ENCODE measurements around the gene SAMSN1. TPM values are rescaled to one million over a fixed set of nuclear protein-coding genes. Genes with fewer than 3 reads are reported as not detected.
A peak's percentile ranks its signal among the peaks of the same experiment; 100 is the strongest.

SAMSN1 gene
- total and polyA plus RNA-seq, 9 of the 15 experiments (the other 6 are each of a cell fraction or from before 2014, with no cell fraction given): 101 to 223 (median 159) TPM

- TF ChIP-seq MTA1 (IDR thresholded peaks at IDR 0.05; ENCODE audit: borderline replicate concordance): peak; percentile 80
- TF ChIP-seq ZNF124 (CRISPR knock-in tag; IDR thresholded peaks at IDR 0.05): no peak
- no peak for TF ChIP-seq ZNF24 (IDR thresholded peaks at IDR 0.05)
- no peak for TF ChIP-seq ZNF57 (CRISPR knock-in tag; IDR thresholded peaks at IDR 0.05)
- TF ChIP-seq, protein P1, sequence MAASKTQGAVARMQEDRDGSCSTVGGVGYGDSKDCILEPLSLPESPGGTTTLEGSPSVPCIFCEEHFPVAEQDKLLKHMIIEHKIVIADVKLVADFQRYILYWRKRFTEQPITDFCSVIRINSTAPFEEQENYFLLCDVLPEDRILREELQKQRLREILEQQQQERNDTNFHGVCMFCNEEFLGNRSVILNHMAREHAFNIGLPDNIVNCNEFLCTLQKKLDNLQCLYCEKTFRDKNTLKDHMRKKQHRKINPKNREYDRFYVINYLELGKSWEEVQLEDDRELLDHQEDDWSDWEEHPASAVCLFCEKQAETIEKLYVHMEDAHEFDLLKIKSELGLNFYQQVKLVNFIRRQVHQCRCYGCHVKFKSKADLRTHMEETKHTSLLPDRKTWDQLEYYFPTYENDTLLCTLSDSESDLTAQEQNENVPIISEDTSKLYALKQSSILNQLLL (CRISPR knock-in tag; IDR thresholded peaks at IDR 0.05; ENCODE audit: borderline replicate concordance): no peak
- no peak for TF ChIP-seq SLC30A9 (CRISPR knock-in tag; IDR thresholded peaks at IDR 0.05)
- no peak for TF ChIP-seq ATF6 (CRISPR knock-in tag; IDR thresholded peaks at IDR 0.05)
- no peak for TF ChIP-seq ILK (tag; IDR thresholded peaks at IDR 0.05; ENCODE audit: borderline replicate concordance, low read depth)
- peak in 1 of 2 experiments; percentile 36; a peak in 1 of 4 replicates for TF ChIP-seq ETV6 (IDR thresholded peaks at IDR 0.05; ENCODE audit: borderline replicate concordance in 1 of 2, low read depth in 2 of 2, low read length in 1 of 2)
- no peak for TF ChIP-seq ETV6 (CRISPR knock-in tag; IDR thresholded peaks at IDR 0.05; ENCODE audit: borderline replicate concordance)
- TF ChIP-seq PBX2 (CRISPR knock-in tag; IDR thresholded peaks at IDR 0.05; ENCODE audit: low read depth): no peak
- 0 out of 2 replicates have a peak, but pooled peaks have one; percentile 44 for TF ChIP-seq PBX2 (tag; conservative IDR thresholded peaks at IDR 0.05; ENCODE audit: low read depth)
- no peak for TF ChIP-seq E2F5 (CRISPR knock-in tag; IDR thresholded peaks at IDR 0.05)
- no peak for TF ChIP-seq NFIX (CRISPR knock-in tag; IDR thresholded peaks at IDR 0.05; ENCODE audit: low read depth)
- no peak for TF ChIP-seq GMEB1 (CRISPR knock-in tag; IDR thresholded peaks at IDR 0.05)
- no peak for TF ChIP-seq ZNF175 (CRISPR knock-in tag; IDR thresholded peaks at IDR 0.05; ENCODE audit: low read depth)
- TF ChIP-seq, protein P2, sequence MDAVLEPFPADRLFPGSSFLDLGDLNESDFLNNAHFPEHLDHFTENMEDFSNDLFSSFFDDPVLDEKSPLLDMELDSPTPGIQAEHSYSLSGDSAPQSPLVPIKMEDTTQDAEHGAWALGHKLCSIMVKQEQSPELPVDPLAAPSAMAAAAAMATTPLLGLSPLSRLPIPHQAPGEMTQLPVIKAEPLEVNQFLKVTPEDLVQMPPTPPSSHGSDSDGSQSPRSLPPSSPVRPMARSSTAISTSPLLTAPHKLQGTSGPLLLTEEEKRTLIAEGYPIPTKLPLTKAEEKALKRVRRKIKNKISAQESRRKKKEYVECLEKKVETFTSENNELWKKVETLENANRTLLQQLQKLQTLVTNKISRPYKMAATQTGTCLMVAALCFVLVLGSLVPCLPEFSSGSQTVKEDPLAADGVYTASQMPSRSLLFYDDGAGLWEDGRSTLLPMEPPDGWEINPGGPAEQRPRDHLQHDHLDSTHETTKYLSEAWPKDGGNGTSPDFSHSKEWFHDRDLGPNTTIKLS (IDR thresholded peaks at IDR 0.05; ENCODE audit: borderline replicate concordance, low read depth): no peak; the same call in 1 of the 2 replicates
Measured at GRCh38 chr21:14581902-14582457, 35.9 kb upstream of the SAMSN1 start (continued).

All from K562 (cell line).